ENCODE data around the gene KCNK1. TPM values are rescaled to one million over a fixed set of nuclear protein-coding genes. Genes with fewer than 3 reads are reported as not detected.
"Not testable (repeated sequence)": the region's sequence is repeated elsewhere in the genome, so short reads cannot be mapped to it uniquely, and the experiment has no call there.

Gene KCNK1
- total RNA-seq, 1 donor from 2014 or later, result 9.7 TPM

DNA sequence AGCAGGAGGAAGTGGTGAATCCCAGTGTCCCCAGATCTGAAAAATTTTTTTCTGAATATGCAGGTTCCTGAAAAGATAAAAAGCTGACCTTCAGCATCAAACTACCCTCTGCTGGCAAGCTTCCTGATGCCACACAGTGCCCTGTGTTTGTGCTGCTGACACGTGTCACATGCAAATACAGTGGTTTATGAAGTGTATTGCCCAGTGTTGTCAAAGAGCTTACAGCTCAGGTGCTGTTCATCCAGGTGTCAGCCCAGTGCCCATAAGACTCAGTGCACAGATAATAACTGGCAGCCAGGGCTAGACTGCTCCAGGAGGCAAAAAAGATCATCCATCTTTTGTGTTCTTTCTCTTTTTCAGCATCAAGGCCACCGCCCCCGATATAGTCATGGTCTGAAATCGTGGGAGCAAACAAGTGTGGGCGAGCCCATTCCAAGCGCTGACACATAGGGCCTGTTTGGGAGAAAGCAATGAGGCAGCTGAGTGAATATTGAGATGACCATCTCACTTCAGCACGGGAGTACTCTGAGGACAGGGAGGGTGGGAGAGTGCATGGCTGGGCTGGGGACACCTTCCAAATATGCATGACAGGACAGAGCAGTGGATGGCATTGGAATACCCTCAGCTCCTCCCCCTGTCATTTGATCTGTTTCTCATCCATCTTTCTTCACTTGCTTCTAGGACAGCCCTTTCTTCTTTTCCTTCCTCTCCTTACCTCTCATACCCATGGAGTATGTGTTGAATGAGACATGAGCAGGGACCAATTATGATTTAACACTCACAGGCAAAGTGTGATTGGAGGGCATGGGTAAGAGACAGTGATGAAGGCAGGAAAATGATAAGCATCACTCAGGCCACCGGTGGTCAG lies 6.4 kb upstream of the KCNK1 start:
- no peak for DNase-seq
- Histone ChIP-seq H3K27ac (no peak overlapping the region), H3K4me1 (no peaks in the 10 kb centered on the region), H3K9me3 (no peaks in the 10 kb centered on the region), H3K4me3 (no peak overlapping the region), H3K27me3 (ENCODE audit: low read depth) (peaks cover 3% of the 10 kb centered on the region), H3K36me3 (no peaks in the 10 kb centered on the region)
- TF ChIP-seq, protein P1, sequence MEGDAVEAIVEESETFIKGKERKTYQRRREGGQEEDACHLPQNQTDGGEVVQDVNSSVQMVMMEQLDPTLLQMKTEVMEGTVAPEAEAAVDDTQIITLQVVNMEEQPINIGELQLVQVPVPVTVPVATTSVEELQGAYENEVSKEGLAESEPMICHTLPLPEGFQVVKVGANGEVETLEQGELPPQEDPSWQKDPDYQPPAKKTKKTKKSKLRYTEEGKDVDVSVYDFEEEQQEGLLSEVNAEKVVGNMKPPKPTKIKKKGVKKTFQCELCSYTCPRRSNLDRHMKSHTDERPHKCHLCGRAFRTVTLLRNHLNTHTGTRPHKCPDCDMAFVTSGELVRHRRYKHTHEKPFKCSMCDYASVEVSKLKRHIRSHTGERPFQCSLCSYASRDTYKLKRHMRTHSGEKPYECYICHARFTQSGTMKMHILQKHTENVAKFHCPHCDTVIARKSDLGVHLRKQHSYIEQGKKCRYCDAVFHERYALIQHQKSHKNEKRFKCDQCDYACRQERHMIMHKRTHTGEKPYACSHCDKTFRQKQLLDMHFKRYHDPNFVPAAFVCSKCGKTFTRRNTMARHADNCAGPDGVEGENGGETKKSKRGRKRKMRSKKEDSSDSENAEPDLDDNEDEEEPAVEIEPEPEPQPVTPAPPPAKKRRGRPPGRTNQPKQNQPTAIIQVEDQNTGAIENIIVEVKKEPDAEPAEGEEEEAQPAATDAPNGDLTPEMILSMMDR (IDR thresholded peaks at IDR 0.05), result no peak
- no peak for ATAC-seq
- intact Hi-C loops (cut with DNase I), result no loop called here

DNA sequence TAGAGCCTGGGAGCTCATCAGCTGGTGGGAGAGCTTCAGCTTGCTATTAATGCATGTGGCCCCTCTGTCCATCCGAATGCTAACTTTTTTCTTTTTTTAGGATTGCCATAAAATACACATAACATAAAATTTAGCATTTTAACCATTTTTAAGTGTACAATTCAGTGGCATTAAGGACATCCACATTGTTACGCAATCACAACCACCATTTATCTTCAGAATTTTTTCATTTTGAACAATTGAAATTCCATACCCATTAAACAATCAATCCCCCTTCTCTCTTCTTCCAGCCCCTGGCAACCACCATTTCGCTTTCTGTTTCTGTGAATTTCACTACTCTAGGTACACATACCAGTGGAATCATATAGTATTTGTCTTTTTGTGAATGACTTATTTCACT lies 4.9 kb upstream of the KCNK1 start:
- TF ChIP-seq, protein P1 (IDR thresholded peaks at IDR 0.05), result no peak
- Histone ChIP-seq H3K27ac (no peak overlapping the region), H3K36me3 (no peaks in the 10 kb centered on the region), H3K9me3 (no peaks in the 10 kb centered on the region), H3K4me1 (no peaks in the 10 kb centered on the region), H3K27me3 (ENCODE audit: low read depth) (peaks cover 3% of the 10 kb centered on the region), H3K4me3 (no peak overlapping the region)
- DNase-seq (no peak), ATAC-seq (no peak)
- intact Hi-C loops (cut with DNase I), result no loop called here

DNA sequence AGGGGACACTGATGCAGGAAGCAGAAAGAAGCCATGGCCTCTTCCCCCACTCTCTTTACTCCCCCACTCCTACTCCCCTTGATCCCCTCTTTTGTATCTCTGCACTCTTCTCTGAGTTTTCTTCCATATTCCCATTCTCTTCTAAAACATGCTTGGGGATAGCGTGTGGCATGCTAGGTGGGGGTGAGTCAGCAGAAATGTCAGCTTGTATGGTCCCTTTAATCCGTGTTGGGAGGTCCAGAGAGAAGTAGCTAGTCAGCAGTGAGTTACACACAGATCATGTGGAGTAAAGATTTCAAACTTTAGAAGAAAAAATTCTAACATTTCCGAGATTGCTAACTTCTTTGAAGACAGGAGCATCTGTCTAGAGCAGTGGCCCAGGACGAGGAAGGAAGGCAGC lies 4.0 kb upstream of the KCNK1 start:
- Histone ChIP-seq H3K9me3 (no peaks in the 10 kb centered on the region), H3K36me3 (no peaks in the 10 kb centered on the region), H3K4me1 (no peaks in the 10 kb centered on the region), H3K27me3 (ENCODE audit: low read depth) (peaks cover 13% of the 10 kb centered on the region), H3K27ac (no peak overlapping the region), H3K4me3 (no peak overlapping the region)
- TF ChIP-seq, protein P1 (IDR thresholded peaks at IDR 0.05), result no peak
- ATAC-seq, result no peak
- intact Hi-C loops (cut with DNase I), result no loop called here
- no peak for DNase-seq

DNA sequence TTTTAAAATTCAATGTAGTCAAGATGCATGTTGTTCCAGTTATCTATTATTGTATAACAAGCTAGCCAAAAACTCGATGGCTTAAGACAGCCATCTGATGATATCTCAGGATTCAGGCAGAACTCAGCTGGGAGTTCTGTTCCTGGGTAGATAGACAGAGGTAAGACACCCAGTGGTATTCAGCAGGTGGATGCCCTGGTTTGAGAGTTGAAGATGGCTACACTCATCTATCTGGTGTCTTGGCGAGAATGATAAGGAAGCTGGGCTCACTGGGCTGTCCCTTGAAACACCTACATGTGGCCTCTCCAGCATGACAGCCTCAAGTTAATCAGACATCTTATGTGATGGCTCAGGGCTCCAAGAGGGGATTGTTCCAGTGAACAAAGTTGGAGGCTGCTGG lies 3.3 kb upstream of the KCNK1 start:
- TF ChIP-seq, protein P1 (IDR thresholded peaks at IDR 0.05), result no peak
- Histone ChIP-seq H3K36me3 (no peaks in the 10 kb centered on the region), H3K4me3 (no peak overlapping the region), H3K4me1 (no peaks in the 10 kb centered on the region), H3K27ac (no peak overlapping the region), H3K27me3 (ENCODE audit: low read depth) (peaks cover 18% of the 10 kb centered on the region), H3K9me3 (no peaks in the 10 kb centered on the region)
- no peak for DNase-seq
- no peak for ATAC-seq
- intact Hi-C loops (cut with DNase I), result no loop called here

DNA sequence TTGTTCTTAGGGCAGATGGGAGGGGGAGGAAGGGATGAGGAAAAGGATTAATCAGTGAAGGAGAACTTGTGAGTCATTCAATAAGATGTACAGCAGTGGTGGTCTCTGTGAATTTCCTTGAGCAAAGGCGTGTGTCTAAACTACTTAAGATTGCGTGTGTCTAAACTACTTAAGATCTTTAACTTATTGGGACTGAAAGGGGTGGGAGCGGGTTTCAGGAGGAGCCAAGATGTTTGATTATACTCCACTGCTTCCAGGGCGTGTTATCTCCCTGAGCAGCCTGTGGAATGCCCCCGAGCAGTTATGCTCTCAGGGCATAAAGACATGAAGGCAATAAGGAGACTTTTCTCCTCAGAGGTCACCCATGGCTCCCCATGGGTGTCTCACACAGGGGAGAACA lies 2.5 kb upstream of the KCNK1 start:
- intact Hi-C loops (cut with DNase I); DNase-seq; H3K9me3 ChIP-seq; H3K36me3 ChIP-seq; H3K27ac ChIP-seq; ATAC-seq; H3K4me3 ChIP-seq; H3K4me1 ChIP-seq: not testable (repeated sequence)
- peaks cover 18% of the 10 kb centered on the region for H3K27me3 ChIP-seq (ENCODE audit: low read depth)

DNA sequence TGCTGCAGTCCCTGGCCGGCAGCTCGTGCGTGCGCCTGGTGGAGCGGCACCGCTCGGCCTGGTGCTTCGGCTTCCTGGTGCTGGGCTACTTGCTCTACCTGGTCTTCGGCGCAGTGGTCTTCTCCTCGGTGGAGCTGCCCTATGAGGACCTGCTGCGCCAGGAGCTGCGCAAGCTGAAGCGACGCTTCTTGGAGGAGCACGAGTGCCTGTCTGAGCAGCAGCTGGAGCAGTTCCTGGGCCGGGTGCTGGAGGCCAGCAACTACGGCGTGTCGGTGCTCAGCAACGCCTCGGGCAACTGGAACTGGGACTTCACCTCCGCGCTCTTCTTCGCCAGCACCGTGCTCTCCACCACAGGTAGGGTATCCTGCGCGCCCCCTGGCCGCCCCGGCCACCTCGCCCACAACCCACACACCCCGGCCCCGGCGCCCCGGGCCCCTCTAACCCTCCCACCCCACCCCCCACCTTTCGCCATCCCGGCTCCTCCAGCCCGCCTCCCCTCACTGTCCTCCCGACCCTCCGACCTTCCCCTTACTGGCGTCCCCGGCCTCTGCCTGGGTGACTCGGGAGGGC lies 352 bp downstream of the KCNK1 start:
- intact Hi-C loops (cut with DNase I), result no loop called here
- ATAC-seq (peak; percentile 32 to 35), DNase-seq (peak; percentile 51)
- Histone ChIP-seq H3K27me3 (ENCODE audit: low read depth) (peaks cover 21% of the 10 kb centered on the region), H3K4me1 (no peaks in the 10 kb centered on the region), H3K4me3 (peak overlapping the region; percentile 60), H3K27ac (peak overlapping the region; percentile 76), H3K36me3 (no peaks in the 10 kb centered on the region), H3K9me3 (no peaks in the 10 kb centered on the region)
- TF ChIP-seq, protein P1 (IDR thresholded peaks at IDR 0.05), result no peak

Measured in lower lobe of right lung (tissue), 2 donors.